Keratinocyte (primary cell): ENCODE results near the gene MLLT3. TPM values are rescaled to one million over a fixed set of nuclear protein-coding genes. Genes with fewer than 3 reads are reported as not detected.

Experiments used
- DNase-seq: peaks from one replicate; pipeline ENCODE4 v3.0.0-alpha.2; 2011; ENCODE audit warnings: low read depth, missing footprints, low spot score
- FAIRE-seq: peaks from 2 replicates; lab custom pipeline; 2011; peaks lifted over from hg19 to GRCh38; lab: Jason Lieb, UNC
- H2AFZ ChIP-seq: 2 replicates; pipeline ENCODE4 v1.6.0; 2012; ENCODE audit warnings: low read length, control low read depth, inconsistent platforms; ENCODE audit not compliant: control insufficient read depth
- H3K27ac ChIP-seq: 2 replicates; pipeline ENCODE4 v1.5.1; 2011; ENCODE audit warnings: low read length; ENCODE audit not compliant: control insufficient read depth, insufficient read depth
- H3K27me3 ChIP-seq: 3 replicates; pipeline ENCODE4 v1.6.0; 2011; ENCODE audit warnings: low read length; ENCODE audit not compliant: control insufficient read depth, insufficient read depth; ENCODE audit errors: extremely low read depth
- H3K36me3 ChIP-seq, 2 experiments: 2 replicates in 1 of 2; 3 replicates in 1 of 2; pipeline ENCODE4 v1.5.1; 2011; ENCODE audit warnings: low read length in 2 of 2, mild to moderate bottlenecking in 1 of 2; ENCODE audit not compliant: control insufficient read depth in 2 of 2, insufficient read depth in 2 of 2; ENCODE audit errors: extremely low read depth in 1 of 2
- H3K4me1 ChIP-seq: 3 replicates; pipeline ENCODE4 v1.5.1; 2011; ENCODE audit warnings: low read length; ENCODE audit not compliant: control insufficient read depth, insufficient read depth; ENCODE audit errors: extremely low read depth
- H3K4me2 ChIP-seq: 3 replicates; pipeline ENCODE4 v1.6.0; 2011; ENCODE audit warnings: low read depth, low read length; ENCODE audit not compliant: control insufficient read depth, insufficient read depth; ENCODE audit errors: extremely low read depth
- H3K4me3 ChIP-seq, 3 experiments: fragments of 200-600 bp in 1 of 3; sonication (generic) in 1 of 3; 2 replicates in 2 of 3; 3 replicates in 1 of 3; pipeline ENCODE4 v1.5.1; 2011 to 2016; ENCODE audit warnings: low read length in 3 of 3, mild to moderate bottlenecking in 3 of 3, control low read depth in 2 of 3, inconsistent platforms in 1 of 3, low read depth in 1 of 3, mixed read lengths in 1 of 3, mixed run types in 1 of 3, moderate library complexity in 1 of 3; ENCODE audit not compliant: control insufficient read depth in 2 of 3, insufficient read depth in 2 of 3; ENCODE audit errors: extremely low read depth in 1 of 3
- H3K79me2 ChIP-seq: 2 replicates; pipeline ENCODE4 v1.6.0; 2012; ENCODE audit warnings: low read length; ENCODE audit not compliant: control insufficient read depth, insufficient read depth
- H3K9ac ChIP-seq: 3 replicates; pipeline ENCODE4 v1.6.0; 2011; ENCODE audit warnings: low read length; ENCODE audit not compliant: control insufficient read depth, insufficient read depth; ENCODE audit errors: extremely low read depth
- H3K9me1 ChIP-seq: 3 replicates; pipeline ENCODE4 v1.6.0; 2011; ENCODE audit warnings: low read length; ENCODE audit not compliant: control insufficient read depth, insufficient read depth; ENCODE audit errors: extremely low read depth
- H3K9me3 ChIP-seq: 2 replicates; pipeline ENCODE4 v1.5.1; 2012; ENCODE audit warnings: low read depth, low read length; ENCODE audit not compliant: control insufficient read depth
- H4K20me1 ChIP-seq: 3 replicates; pipeline ENCODE4 v1.6.0; 2011; ENCODE audit warnings: low read length; ENCODE audit not compliant: control insufficient read depth, insufficient read depth; ENCODE audit errors: extremely low read depth
- EZH2 ChIP-seq: IDR thresholded peaks from one replicate; pipeline ENCODE4 v1.6.1; 2012; ENCODE audit warnings: inconsistent platforms, mild to moderate bottlenecking, low read length, moderate library complexity
- dilution Hi-C: fragments of 300-500 bp; cut with MboI; formaldehyde crosslinking; loops from one replicate; pipeline ENCODE4 v1.7.0; 2020; ENCODE audit warnings: low sequenced_read_pairs; ENCODE audit not compliant: extremely low pct_ligation_motif_present
- polyA plus RNA-seq, 5 experiments: library from polyadenylated mRNA; depleted of rRNA in 3 of 5; stranded (reverse) in 3 of 5; stranded (forward) in 1 of 5; unstranded in 1 of 5; fragments of >200 nt; gene quantifications; 1 replicate in 1 of 5; 2 replicates in 3 of 5; 3 replicates in 1 of 5; pipeline versions ENCODE4 v1.2.1 to v1.2.3, GENCODE V29; 2011 to 2012; ENCODE audit warnings: missing spikeins in 2 of 5, low read depth in 1 of 5, low replicate concordance in 1 of 5
- TF ChIP-seq, protein P1 (sequence below), 3 experiments: IDR thresholded peaks in 1 of 3; conservative IDR thresholded peaks in 1 of 3; optimal IDR thresholded peaks in 1 of 3; 2 replicates in 2 of 3; 3 replicates in 1 of 3; pipeline versions ENCODE3 to v1.5.1; 2011; ENCODE audit warnings: low read length in 3 of 3, mild to moderate bottlenecking in 3 of 3, moderate library complexity in 2 of 3, control low read depth in 1 of 3, inconsistent platforms in 1 of 3; ENCODE audit not compliant: insufficient read depth in 2 of 3; ENCODE audit errors: extremely low read depth in 1 of 3

Gene MLLT3
- polyA plus RNA-seq, 1 donor (not counting 4 experiments of a cell fraction or from before 2014, with no cell fraction given): 17.0 TPM

DNA sequence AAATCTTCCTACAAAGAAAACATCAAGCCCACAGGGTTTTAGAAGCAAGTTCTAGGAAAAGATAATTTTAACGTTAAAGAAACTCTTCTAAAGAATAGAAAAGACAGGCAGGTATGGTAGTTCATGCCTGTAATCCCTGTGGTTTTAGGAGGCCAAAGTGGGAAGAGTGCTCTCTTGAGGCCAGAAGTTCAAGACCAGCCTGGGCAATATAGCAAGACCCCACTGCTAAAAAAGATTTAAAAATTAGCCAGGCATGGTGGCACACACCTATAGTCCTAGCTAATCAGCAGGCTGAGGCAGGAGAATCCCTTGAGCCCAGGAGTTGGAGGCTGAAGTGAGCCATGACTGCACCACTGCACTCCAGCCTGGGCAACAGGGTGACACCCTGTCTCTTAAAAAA is 193.3 kb downstream of the MLLT3 start:
- Histone ChIP-seq H3K79me2 (no peaks in the 10 kb centered on the region), H3K9me1 (no peaks in the 10 kb centered on the region), H3K4me2 (no peak overlapping the region), H3K27ac (no peak overlapping the region), H3K36me3 (no peaks in the 10 kb centered on the region), H3K9ac (no peak overlapping the region), H3K27me3 (no peaks in the 10 kb centered on the region), H3K4me3 (no peak overlapping the region), H3K4me1 (no peaks in the 10 kb centered on the region), H4K20me1 (no peaks in the 10 kb centered on the region), H3K9me3 (no peaks in the 10 kb centered on the region), H2AFZ (no peak overlapping the region)
- TF ChIP-seq EZH2: no peak
- TF ChIP-seq, protein P1, sequence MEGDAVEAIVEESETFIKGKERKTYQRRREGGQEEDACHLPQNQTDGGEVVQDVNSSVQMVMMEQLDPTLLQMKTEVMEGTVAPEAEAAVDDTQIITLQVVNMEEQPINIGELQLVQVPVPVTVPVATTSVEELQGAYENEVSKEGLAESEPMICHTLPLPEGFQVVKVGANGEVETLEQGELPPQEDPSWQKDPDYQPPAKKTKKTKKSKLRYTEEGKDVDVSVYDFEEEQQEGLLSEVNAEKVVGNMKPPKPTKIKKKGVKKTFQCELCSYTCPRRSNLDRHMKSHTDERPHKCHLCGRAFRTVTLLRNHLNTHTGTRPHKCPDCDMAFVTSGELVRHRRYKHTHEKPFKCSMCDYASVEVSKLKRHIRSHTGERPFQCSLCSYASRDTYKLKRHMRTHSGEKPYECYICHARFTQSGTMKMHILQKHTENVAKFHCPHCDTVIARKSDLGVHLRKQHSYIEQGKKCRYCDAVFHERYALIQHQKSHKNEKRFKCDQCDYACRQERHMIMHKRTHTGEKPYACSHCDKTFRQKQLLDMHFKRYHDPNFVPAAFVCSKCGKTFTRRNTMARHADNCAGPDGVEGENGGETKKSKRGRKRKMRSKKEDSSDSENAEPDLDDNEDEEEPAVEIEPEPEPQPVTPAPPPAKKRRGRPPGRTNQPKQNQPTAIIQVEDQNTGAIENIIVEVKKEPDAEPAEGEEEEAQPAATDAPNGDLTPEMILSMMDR (optimal IDR thresholded peaks at IDR 0.05 in 1 of 3, IDR thresholded peaks at IDR 0.05 in 1 of 3, conservative IDR thresholded peaks at IDR 0.05 in 1 of 3; ENCODE audit: extremely low read depth in 1 of 3, insufficient read depth in 2 of 3, low read length in 3 of 3): no peak
- DNase-seq (no peak), FAIRE-seq (no peak)
- dilution Hi-C loops: no loop called here

DNA sequence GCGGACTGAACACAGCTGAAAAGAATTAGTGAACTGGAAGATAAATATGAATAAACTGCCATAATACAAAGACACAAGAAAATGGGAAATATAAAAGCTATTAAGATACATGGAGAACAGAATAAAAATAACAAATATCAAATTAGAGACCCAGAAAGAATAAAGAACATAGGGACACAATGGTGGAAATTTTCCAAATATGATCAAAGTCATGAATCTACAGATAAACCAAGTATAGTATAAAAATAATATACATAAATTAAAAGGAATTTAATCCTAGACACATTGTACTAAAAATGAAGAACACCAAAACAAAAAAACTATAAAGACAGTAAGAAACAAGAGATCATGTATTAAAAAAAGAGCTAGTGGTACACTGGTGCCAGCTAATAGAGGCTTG is 194.9 kb downstream of the MLLT3 start:
- H3K27ac ChIP-seq: no peak overlapping the region
- no peaks in the 10 kb centered on the region for H3K9me1 ChIP-seq
- H3K4me2 ChIP-seq: no peak overlapping the region
- no peaks in the 10 kb centered on the region for H3K27me3 ChIP-seq
- H3K9me3 ChIP-seq: no peaks in the 10 kb centered on the region
- no peak overlapping the region for H3K4me3 ChIP-seq
- FAIRE-seq (no peak), DNase-seq (no peak)
- dilution Hi-C loops: no loop called here
- H2AFZ ChIP-seq: no peak overlapping the region
- no peaks in the 10 kb centered on the region for H3K4me1 ChIP-seq
- no peaks in the 10 kb centered on the region for H4K20me1 ChIP-seq
- H3K36me3 ChIP-seq: no peaks in the 10 kb centered on the region
- no peak overlapping the region for H3K9ac ChIP-seq
- no peaks in the 10 kb centered on the region for H3K79me2 ChIP-seq
- TF ChIP-seq EZH2: no peak
- TF ChIP-seq, protein P1 (optimal IDR thresholded peaks at IDR 0.05 in 1 of 3, IDR thresholded peaks at IDR 0.05 in 1 of 3, conservative IDR thresholded peaks at IDR 0.05 in 1 of 3; ENCODE audit: extremely low read depth in 1 of 3, insufficient read depth in 2 of 3, low read length in 3 of 3): no peak
